Measurements from ENCODE around the gene RAF1.

DNA sequence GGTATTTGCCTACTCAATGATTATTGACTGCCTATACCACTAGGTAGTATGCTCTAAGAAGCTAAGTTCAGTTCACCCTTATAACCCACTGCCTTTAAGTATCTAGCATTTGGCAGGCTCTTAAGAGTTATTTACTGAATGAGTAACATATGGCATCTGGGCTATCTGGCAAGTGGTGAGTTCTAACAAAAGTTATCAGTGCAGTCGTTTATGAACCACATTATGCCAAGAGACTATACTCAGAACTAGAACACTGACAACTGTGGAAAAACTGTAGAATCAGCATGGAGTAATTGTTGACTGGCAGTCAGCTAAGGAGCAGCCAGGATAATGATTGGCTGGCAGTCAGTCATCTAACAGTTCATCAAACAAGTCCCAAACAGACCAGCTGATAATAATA lies 25.8 kb downstream of the RAF1 start:
- TF ChIP-seq CTCF (IDR thresholded peaks at IDR 0.05 in 2 of 3, conservative IDR thresholded peaks at IDR 0.05 in 1 of 3; ENCODE audit: borderline replicate concordance in 1 of 3, insufficient read depth in 1 of 3, low read depth in 2 of 3, low read length in 2 of 3) = no peak
- no peak for TF ChIP-seq POLR2A (IDR thresholded peaks at IDR 0.05; ENCODE audit: borderline replicate concordance, extremely low read depth, insufficient read depth, insufficient read length)
- TF ChIP-seq RAD21 (IDR thresholded peaks at IDR 0.05; ENCODE audit: low read depth) = no peak
- TF ChIP-seq JUND (IDR thresholded peaks at IDR 0.05) = no peak
- no peak for TF ChIP-seq POLR2AphosphoS5 (IDR thresholded peaks at IDR 0.05; ENCODE audit: low read depth, low read length)
- TF ChIP-seq EGR1 (IDR thresholded peaks at IDR 0.05; ENCODE audit: low read depth) = no peak
- no peak for TF ChIP-seq MAX (IDR thresholded peaks at IDR 0.05)
- TF ChIP-seq, protein P1, sequence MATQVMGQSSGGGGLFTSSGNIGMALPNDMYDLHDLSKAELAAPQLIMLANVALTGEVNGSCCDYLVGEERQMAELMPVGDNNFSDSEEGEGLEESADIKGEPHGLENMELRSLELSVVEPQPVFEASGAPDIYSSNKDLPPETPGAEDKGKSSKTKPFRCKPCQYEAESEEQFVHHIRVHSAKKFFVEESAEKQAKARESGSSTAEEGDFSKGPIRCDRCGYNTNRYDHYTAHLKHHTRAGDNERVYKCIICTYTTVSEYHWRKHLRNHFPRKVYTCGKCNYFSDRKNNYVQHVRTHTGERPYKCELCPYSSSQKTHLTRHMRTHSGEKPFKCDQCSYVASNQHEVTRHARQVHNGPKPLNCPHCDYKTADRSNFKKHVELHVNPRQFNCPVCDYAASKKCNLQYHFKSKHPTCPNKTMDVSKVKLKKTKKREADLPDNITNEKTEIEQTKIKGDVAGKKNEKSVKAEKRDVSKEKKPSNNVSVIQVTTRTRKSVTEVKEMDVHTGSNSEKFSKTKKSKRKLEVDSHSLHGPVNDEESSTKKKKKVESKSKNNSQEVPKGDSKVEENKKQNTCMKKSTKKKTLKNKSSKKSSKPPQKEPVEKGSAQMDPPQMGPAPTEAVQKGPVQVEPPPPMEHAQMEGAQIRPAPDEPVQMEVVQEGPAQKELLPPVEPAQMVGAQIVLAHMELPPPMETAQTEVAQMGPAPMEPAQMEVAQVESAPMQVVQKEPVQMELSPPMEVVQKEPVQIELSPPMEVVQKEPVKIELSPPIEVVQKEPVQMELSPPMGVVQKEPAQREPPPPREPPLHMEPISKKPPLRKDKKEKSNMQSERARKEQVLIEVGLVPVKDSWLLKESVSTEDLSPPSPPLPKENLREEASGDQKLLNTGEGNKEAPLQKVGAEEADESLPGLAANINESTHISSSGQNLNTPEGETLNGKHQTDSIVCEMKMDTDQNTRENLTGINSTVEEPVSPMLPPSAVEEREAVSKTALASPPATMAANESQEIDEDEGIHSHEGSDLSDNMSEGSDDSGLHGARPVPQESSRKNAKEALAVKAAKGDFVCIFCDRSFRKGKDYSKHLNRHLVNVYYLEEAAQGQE (IDR thresholded peaks at IDR 0.05; ENCODE audit: low read depth) = no peak
- no peak for TF ChIP-seq TCF7L2 (IDR thresholded peaks at IDR 0.05; ENCODE audit: borderline replicate concordance, extremely low read depth, insufficient read depth, insufficient read length)
- TF ChIP-seq CBX3 (IDR thresholded peaks at IDR 0.05; ENCODE audit: low read depth) = no peak
- TF ChIP-seq SIN3A (IDR thresholded peaks at IDR 0.05; ENCODE audit: low read depth) = no peak
